ENCODE results near the gene THADA.

DNA sequence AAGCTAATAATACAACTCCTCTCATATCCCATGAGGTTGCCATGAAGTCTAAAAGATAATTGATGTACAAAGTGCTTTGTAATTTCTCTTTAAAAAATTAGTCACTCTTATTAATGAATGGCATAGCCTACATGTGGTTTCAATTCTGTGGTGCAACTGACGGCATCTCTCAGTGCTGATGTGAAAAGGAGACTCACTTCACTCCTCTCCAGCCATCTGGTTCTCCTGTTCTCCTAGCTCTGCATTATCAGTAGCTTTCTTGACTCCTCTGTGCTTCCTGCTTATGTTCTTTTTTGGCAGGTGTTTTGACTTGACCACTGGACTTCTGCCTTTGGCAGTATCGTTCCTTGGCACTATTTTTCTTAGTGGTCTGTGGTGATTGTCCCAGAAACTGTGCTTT lies 234.6 kb downstream of the THADA start:
- TF ChIP-seq, protein P1, sequence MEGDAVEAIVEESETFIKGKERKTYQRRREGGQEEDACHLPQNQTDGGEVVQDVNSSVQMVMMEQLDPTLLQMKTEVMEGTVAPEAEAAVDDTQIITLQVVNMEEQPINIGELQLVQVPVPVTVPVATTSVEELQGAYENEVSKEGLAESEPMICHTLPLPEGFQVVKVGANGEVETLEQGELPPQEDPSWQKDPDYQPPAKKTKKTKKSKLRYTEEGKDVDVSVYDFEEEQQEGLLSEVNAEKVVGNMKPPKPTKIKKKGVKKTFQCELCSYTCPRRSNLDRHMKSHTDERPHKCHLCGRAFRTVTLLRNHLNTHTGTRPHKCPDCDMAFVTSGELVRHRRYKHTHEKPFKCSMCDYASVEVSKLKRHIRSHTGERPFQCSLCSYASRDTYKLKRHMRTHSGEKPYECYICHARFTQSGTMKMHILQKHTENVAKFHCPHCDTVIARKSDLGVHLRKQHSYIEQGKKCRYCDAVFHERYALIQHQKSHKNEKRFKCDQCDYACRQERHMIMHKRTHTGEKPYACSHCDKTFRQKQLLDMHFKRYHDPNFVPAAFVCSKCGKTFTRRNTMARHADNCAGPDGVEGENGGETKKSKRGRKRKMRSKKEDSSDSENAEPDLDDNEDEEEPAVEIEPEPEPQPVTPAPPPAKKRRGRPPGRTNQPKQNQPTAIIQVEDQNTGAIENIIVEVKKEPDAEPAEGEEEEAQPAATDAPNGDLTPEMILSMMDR (IDR thresholded peaks at IDR 0.05; ENCODE audit: low read depth, low read length, poor library complexity, severe bottlenecking): no peak
- no peak for TF ChIP-seq EZH2phosphoT487 (IDR thresholded peaks at IDR 0.05; ENCODE audit: borderline replicate concordance, low read length)

Data from DOHH2 (cell line).